HUES6 (cell line): ENCODE results near the gene MICU1.

Experiments used
- H3K27ac ChIP-seq: 2 replicates; pipeline ENCODE4 v1.7.0; 2013; ENCODE audit warnings: low read depth, mild to moderate bottlenecking, low read length, inconsistent platforms
- H3K27me3 ChIP-seq: 2 replicates; pipeline ENCODE4 v1.6.1; 2013; ENCODE audit warnings: low read length; ENCODE audit not compliant: control insufficient read depth, insufficient read depth
- H3K36me3 ChIP-seq: 2 replicates; pipeline ENCODE4 v1.6.1; 2013; ENCODE audit warnings: low read length; ENCODE audit not compliant: control insufficient read depth, insufficient read depth
- H3K4me1 ChIP-seq: 2 replicates; pipeline ENCODE4 v1.6.1; 2013; ENCODE audit warnings: low read length; ENCODE audit not compliant: control insufficient read depth, insufficient read depth
- H3K4me3 ChIP-seq: 2 replicates; pipeline ENCODE4 v1.5.1; 2013; ENCODE audit warnings: low read depth, low read length
- H3K9ac ChIP-seq: one replicate; pipeline ENCODE4 v1.6.1; 2013; ENCODE audit warnings: mild to moderate bottlenecking, low read length
- H3K9me3 ChIP-seq: 2 replicates; pipeline ENCODE4 v1.6.1; 2013; ENCODE audit warnings: low read depth, low read length; ENCODE audit not compliant: control insufficient read depth, insufficient read depth

MICU1 gene

GRCh38 chr10:72367301-72367960, 258.4 kb downstream of the MICU1 start:
- no peak overlapping the region for H3K4me3 ChIP-seq
- H3K27ac ChIP-seq, result no peak overlapping the region
- H3K27me3 ChIP-seq, result no peaks in the 10 kb centered on the region
- peaks cover 5% of the 10 kb centered on the region; the same call in 1 of the 2 replicates for H3K4me1 ChIP-seq
- H3K9ac ChIP-seq, result no peak overlapping the region
- H3K36me3 ChIP-seq, result peaks cover 13% of the 10 kb centered on the region
- H3K9me3 ChIP-seq, result no peaks in the 10 kb centered on the region

GRCh38 chr10:72365106-72365895, 260.6 kb downstream of the MICU1 start:
- no peak overlapping the region for H3K27ac ChIP-seq
- H3K9ac ChIP-seq, result no peak overlapping the region
- no peaks in the 10 kb centered on the region for H3K27me3 ChIP-seq
- peaks cover 5% of the 10 kb centered on the region; the same call in 1 of the 2 replicates for H3K4me1 ChIP-seq
- no peaks in the 10 kb centered on the region for H3K9me3 ChIP-seq
- H3K4me3 ChIP-seq, result no peak overlapping the region
- H3K36me3 ChIP-seq, result peaks cover 13% of the 10 kb centered on the region

- Histone ChIP-seq H3K9me3 (no peaks in the 10 kb centered on the region), H3K27me3 (no peaks in the 10 kb centered on the region), H3K4me1 (peaks cover 5% of the 10 kb centered on the region; the same call in 1 of the 2 replicates), H3K27ac (no peak overlapping the region), H3K4me3 (no peak overlapping the region), H3K36me3 (peaks cover 13% of the 10 kb centered on the region), H3K9ac (no peak overlapping the region)
These were observed 261.6 kb downstream of the MICU1 start for GRCh38 chr10:72364239-72364777.

- Histone ChIP-seq H3K4me1 (peaks cover 14% of the 10 kb centered on the region), H3K9ac (no peak overlapping the region), H3K27me3 (no peaks in the 10 kb centered on the region), H3K9me3 (no peaks in the 10 kb centered on the region), H3K27ac (no peak overlapping the region), H3K4me3 (no peak overlapping the region), H3K36me3 (no peaks in the 10 kb centered on the region)
These were observed 268.9 kb downstream of the MICU1 start for GRCh38 chr10:72356987-72357386.

- Histone ChIP-seq H3K4me1 (peaks cover 18% of the 10 kb centered on the region), H3K9me3 (no peaks in the 10 kb centered on the region), H3K27me3 (no peaks in the 10 kb centered on the region), H3K36me3 (no peaks in the 10 kb centered on the region), H3K4me3 (no peak overlapping the region), H3K9ac (no peak overlapping the region), H3K27ac (no peak overlapping the region)
These were observed 269.8 kb downstream of the MICU1 start for GRCh38 chr10:72356115-72356514.

GRCh38 chr10:72355214-72355555, 270.7 kb downstream of the MICU1 start:
- no peaks in the 10 kb centered on the region for H3K27me3 ChIP-seq
- peak overlapping the region; percentile 54; the same call in 1 of the 2 replicates for H3K27ac ChIP-seq
- H3K9ac ChIP-seq, result peak overlapping the region; percentile 94
- H3K4me1 ChIP-seq, result peaks cover 18% of the 10 kb centered on the region
- H3K36me3 ChIP-seq, result peaks cover 4% of the 10 kb centered on the region; the same call in 1 of the 2 replicates
- no peaks in the 10 kb centered on the region for H3K9me3 ChIP-seq
- peak overlapping the region; percentile 92 for H3K4me3 ChIP-seq

- H3K27ac ChIP-seq, result peak within 1 kb of the TSS; percentile 98
- H3K9me3 ChIP-seq, result no peaks in the 10 kb centered on the region
- peak within 1 kb of the TSS; percentile 94 for H3K9ac ChIP-seq
These were observed 271.3 kb downstream of the MICU1 start, which contains the start of gene DNAJB12 for GRCh38 chr10:72354356-72355213. Gene DNAJB12 (minus strand): TSS chr10:72354919. CDS start chr10:72354897, 22 bp downstream.

GRCh38 chr10:72353965-72354355, 271.9 kb downstream of the MICU1 start:
- Histone ChIP-seq H3K27me3 (no peaks in the 10 kb centered on the region), H3K4me3 (peak overlapping the region; percentile 92), H3K9ac (peak overlapping the region; percentile 94), H3K36me3 (peaks cover 4% of the 10 kb centered on the region; the same call in 1 of the 2 replicates), H3K27ac (peak overlapping the region; percentile 98), H3K9me3 (no peaks in the 10 kb centered on the region), H3K4me1 (peaks cover 18% of the 10 kb centered on the region)

More at GRCh38 chr10:72354356-72355213, 271.3 kb downstream of the MICU1 start, which contains the start of gene DNAJB12:
- Histone ChIP-seq H3K4me3 (peak within 1 kb of the TSS; percentile 92), H3K27me3 (no peaks in the 10 kb centered on the region), H3K36me3 (peaks cover 4% of the 10 kb centered on the region; the same call in 1 of the 2 replicates), H3K4me1 (peaks cover 18% of the 10 kb centered on the region)

GRCh38 chr10:72353028-72353964, 272.6 kb downstream of the MICU1 start:
- H3K9ac ChIP-seq, result peak overlapping the region; percentile 94
- H3K4me1 ChIP-seq, result peaks cover 18% of the 10 kb centered on the region
- H3K27ac ChIP-seq, result peak overlapping the region; percentile 98
- H3K36me3 ChIP-seq, result peaks cover 8% of the 10 kb centered on the region; the same call in 1 of the 2 replicates
- no peaks in the 10 kb centered on the region for H3K9me3 ChIP-seq
- peak overlapping the region; percentile 92 for H3K4me3 ChIP-seq
- H3K27me3 ChIP-seq, result no peaks in the 10 kb centered on the region
